ENCODE measurements around the gene BCAS1.

- TF ChIP-seq, protein P1, sequence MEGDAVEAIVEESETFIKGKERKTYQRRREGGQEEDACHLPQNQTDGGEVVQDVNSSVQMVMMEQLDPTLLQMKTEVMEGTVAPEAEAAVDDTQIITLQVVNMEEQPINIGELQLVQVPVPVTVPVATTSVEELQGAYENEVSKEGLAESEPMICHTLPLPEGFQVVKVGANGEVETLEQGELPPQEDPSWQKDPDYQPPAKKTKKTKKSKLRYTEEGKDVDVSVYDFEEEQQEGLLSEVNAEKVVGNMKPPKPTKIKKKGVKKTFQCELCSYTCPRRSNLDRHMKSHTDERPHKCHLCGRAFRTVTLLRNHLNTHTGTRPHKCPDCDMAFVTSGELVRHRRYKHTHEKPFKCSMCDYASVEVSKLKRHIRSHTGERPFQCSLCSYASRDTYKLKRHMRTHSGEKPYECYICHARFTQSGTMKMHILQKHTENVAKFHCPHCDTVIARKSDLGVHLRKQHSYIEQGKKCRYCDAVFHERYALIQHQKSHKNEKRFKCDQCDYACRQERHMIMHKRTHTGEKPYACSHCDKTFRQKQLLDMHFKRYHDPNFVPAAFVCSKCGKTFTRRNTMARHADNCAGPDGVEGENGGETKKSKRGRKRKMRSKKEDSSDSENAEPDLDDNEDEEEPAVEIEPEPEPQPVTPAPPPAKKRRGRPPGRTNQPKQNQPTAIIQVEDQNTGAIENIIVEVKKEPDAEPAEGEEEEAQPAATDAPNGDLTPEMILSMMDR (IDR thresholded peaks at IDR 0.05 in 2 of 3, conservative IDR thresholded peaks at IDR 0.05 in 1 of 3; ENCODE audit: borderline replicate concordance in 1 of 3, insufficient read depth in 1 of 3, low read depth in 2 of 3, low read length in 2 of 3) = no peak
- TF ChIP-seq TCF7L2 (IDR thresholded peaks at IDR 0.05; ENCODE audit: borderline replicate concordance, extremely low read depth, insufficient read depth, insufficient read length) = no peak
- TF ChIP-seq, protein P2, sequence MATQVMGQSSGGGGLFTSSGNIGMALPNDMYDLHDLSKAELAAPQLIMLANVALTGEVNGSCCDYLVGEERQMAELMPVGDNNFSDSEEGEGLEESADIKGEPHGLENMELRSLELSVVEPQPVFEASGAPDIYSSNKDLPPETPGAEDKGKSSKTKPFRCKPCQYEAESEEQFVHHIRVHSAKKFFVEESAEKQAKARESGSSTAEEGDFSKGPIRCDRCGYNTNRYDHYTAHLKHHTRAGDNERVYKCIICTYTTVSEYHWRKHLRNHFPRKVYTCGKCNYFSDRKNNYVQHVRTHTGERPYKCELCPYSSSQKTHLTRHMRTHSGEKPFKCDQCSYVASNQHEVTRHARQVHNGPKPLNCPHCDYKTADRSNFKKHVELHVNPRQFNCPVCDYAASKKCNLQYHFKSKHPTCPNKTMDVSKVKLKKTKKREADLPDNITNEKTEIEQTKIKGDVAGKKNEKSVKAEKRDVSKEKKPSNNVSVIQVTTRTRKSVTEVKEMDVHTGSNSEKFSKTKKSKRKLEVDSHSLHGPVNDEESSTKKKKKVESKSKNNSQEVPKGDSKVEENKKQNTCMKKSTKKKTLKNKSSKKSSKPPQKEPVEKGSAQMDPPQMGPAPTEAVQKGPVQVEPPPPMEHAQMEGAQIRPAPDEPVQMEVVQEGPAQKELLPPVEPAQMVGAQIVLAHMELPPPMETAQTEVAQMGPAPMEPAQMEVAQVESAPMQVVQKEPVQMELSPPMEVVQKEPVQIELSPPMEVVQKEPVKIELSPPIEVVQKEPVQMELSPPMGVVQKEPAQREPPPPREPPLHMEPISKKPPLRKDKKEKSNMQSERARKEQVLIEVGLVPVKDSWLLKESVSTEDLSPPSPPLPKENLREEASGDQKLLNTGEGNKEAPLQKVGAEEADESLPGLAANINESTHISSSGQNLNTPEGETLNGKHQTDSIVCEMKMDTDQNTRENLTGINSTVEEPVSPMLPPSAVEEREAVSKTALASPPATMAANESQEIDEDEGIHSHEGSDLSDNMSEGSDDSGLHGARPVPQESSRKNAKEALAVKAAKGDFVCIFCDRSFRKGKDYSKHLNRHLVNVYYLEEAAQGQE (IDR thresholded peaks at IDR 0.05; ENCODE audit: low read depth) = no peak
- no peak for TF ChIP-seq SIN3A (IDR thresholded peaks at IDR 0.05; ENCODE audit: low read depth)
- TF ChIP-seq POLR2A (IDR thresholded peaks at IDR 0.05; ENCODE audit: borderline replicate concordance, extremely low read depth, insufficient read depth, insufficient read length) = no peak
- no peak for TF ChIP-seq RAD21 (IDR thresholded peaks at IDR 0.05; ENCODE audit: low read depth)
- TF ChIP-seq, protein P3, sequence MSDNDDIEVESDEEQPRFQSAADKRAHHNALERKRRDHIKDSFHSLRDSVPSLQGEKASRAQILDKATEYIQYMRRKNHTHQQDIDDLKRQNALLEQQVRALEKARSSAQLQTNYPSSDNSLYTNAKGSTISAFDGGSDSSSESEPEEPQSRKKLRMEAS (IDR thresholded peaks at IDR 0.05) = no peak
- TF ChIP-seq EZH2 (IDR thresholded peaks at IDR 0.05) = no peak
- no peak for TF ChIP-seq ZNF274 (IDR thresholded peaks at IDR 0.05; ENCODE audit: low read depth, low read length)
- TF ChIP-seq CEBPB (IDR thresholded peaks at IDR 0.05; ENCODE audit: low read depth) = no peak
- no peak for TF ChIP-seq EZH2phosphoT487 (IDR thresholded peaks at IDR 0.05; ENCODE audit: borderline replicate concordance)
Measured at GRCh38 chr20:53999077-53999476, 71.3 kb downstream of the BCAS1 start.
